Stimulated activated CD8-positive, alpha-beta memory T cell treated with anti-CD3 and anti-CD28 coated beads, Interleukin-4, amount 100 ng/mL, for 1 hour (primary cell): Measurements from ENCODE around the gene NPDC1.

Source experiments
- DNase-seq, 2 donors: peaks; one replicate each; pipeline ENCODE4 v3.0.0-alpha.2; 2020; ENCODE audit warnings: low read depth in 2 of 2, low spot score in 1 of 2

Gene NPDC1

GRCh38 chr9:137056739-137057415 is 10.9 kb upstream of the NPDC1 start:
- DNase-seq: no peak

DNA sequence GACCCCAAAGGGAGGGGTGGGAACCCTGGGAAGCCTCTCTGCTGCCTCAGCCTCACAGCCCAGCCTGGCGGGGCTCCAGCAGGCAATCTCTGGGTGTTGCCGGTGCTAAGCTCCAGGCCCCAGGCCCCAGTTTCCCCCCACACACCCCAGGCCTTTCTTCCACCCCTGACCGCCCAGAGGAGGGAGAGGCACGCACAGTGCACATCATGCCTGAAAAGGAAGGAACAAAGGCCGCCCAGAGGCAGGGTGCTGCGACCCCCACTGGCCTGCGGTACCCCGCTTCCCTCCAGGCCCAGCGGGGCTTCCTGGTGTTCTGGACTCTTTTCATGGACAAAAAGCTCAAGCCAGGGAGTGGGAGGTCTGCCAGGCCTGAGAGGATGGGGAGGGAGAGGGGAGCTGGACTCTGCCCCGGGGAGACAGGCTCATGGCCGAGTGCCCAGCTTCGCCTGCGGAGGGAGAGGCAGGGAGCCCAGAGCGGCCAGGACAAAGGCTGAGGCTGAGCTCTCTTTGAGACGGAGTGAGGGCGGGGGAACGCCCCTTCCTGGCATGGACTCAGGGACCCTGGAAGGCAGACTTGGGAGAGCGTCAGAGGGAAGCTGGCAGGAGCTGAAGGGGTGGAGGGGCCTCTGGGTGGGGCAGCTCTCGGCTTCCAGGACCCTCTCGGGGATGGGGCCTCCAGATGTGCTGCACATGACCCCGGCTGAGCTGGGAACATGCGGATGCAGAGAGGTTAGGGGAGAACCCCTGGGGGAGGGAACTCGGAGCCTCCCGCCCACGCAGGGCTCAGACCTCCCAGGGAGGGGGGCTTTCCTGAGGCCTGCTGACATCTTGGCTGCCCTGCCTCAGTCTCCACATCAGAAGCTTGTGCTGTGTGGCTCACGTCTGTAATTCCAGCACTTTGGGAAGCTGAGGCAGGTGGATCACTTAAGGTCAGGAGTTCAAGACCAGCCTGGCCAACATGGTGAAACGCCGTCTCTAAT is 9.7 kb upstream of the NPDC1 start:
- DNase-seq: no peak

- no peak for DNase-seq
These were observed 9.0 kb upstream of the NPDC1 start for GRCh38 chr9:137054932-137055384.

DNA sequence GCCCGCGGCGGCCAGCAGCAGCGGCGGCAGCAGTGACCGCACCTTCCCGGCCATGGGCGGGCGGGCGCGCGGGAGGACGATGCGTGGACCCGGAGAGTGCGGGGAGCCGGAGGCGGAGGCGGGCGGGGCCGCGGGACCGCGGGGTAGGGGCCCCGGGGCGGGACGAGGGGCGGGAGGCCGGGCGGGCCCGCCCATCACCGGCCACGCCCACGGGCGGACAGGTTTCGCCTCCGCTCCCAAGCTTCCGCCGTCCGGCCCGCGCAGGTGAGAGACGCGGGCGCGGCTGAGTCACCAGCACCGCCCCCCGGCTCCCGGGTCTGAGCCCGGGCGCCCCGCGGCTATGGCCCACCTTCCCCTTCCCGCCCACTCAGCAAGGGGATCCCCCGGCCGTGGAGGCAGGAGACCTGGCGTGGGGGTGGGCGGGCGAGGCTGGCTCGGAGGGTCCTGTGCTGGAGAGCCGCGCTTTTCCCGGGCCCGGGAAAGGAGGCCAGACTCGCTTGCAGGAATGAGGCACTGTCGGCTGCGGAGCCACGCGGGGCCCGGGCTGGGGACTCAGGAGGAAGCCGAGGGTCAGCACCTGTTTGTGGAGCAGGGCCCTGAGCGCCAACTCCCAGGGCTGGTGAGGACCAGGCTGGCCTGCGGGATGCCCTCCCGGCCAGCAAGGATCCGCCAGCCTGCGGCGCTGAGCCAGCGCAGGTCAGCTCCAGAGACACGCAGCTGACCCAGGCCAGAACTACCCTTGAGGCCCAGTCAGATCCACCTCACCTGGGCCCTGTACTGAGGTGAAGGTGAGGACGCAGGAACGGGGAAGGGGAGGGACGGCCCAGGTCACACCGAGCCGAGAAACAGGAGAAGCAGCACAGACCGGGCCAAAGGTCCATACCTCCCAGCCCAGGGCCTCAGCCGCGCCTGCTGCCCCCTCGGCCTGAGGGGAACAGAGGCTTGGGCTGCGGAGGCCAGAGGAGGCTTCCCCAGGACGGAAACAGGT is 8.3 kb upstream of the NPDC1 start, which contains the start of gene ENTPD2:
TSS of gene ENTPD2 (minus strand) at position 118 of the 988 bp plus-strand sequence. CDS start at position 54, 64 bp downstream.
- no peak for DNase-seq

DNA sequence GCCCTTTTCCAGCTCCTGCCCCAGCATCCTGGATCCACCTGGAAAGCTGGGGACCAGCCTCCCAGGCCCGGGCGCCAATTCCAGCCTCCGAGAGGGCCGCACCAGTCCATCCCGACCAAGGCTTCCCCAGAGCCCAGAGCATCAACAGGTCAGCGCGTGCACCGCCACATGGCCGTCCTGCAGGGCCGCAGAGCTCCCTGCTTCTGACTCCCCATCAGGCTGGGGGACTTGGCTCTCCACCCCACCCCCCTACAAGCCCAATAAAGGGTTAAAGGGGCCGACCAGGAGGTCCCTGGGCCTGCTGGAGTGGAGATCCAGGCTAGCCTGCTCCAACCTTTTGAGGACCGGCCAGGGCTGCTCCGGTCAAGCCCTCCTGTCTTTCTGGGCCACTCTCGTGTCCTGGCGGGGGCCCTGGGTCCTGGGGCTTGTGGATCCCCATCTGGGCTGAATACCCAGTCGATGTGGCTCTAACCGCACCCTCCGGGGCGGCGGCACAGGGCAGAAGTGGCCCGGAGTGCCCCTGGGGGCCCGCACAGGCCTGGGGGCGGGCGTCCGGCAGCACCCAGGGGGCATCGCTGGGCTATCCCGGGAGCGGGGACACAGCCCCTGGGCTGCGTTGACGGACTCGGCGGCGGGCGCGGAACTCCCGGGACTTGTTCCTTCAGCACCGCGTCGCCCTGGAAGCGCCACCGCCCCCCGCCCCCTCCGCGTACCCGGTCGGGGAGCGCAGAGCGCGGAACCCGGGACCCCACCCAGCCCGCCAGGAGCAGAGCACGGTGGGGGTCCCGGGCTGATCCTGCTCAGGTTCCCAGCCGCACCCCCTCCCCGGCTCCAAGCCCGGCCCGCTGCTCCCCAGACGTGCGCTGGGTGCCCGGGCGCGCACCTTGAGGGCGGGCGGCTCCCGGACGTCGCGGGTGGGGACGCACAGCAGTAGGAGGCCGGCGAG is 7.3 kb upstream of the NPDC1 start:
- no peak for DNase-seq

- DNase-seq: no peak
These were observed 6.3 kb upstream of the NPDC1 start for GRCh38 chr9:137052293-137052692.

GRCh38 chr9:137051145-137051724 is 5.3 kb upstream of the NPDC1 start:
- DNase-seq: no peak

DNA sequence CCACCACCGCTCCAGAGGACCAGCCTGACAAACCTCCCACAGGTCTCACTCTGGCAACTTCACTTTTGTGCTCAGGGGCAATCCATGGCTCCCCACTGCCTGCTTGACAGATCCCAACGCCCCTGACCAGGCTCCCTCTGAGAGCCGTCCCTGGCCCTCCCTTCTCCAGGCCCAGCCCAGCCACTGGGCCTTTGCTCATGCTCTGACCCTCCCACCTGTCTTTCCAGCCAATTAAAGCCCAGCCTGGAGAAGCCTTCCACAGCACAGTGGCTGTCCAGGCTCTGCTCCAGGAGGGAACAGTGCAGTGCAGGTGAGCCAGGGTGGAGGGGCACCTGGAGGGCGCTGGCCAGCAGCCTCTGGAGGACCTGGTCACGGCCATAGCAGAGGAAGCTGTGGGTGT is 4.6 kb upstream of the NPDC1 start:
- no peak for DNase-seq

DNA sequence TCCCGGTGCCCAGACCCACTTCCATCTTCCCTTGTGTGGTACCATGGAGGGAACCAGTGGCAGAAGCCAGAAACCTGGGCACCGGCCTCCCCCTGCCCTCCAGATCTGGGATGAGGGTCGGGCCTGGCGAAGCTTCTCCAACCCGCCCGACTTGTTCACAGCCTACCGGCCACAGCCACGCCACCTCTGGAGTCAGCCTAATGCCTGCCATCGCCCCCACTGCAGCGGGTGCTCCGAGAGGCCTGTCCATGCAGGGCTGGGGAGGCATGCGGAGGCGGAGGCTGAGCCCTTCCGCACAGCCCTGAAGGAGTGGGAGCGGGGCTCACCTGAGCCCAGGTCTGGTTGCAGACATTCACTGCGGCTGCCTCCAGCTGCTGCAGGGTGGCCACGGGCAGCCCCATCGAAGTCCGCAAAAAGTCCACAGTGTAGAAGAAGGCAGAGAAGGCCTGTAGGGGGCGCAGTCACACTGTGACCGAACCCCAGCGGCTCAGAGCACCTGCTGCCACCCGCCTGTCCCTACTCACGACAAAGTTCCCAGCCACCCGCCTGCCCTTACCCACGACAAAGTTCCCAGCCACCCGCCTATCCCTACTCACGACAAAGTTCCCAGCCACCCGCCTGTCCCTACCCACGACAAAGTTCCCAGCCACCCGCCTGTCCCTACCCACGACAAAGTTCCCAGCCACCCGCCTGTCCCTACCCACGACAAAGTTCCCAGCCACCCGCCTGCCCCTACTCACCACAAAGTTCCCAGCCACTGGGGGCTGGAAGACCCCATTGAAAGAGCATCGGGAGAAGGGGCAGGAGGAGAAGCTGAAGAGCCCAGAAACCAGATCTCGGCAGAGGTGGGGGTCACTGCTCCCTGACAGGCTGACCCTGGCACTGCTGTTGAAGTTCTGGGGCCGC is 3.8 kb upstream of the NPDC1 start:
- DNase-seq: no peak

GRCh38 chr9:137048655-137049543 is 2.9 kb upstream of the NPDC1 start:
- no peak for DNase-seq

- no peak for DNase-seq
These were observed 486 bp downstream of the NPDC1 start for GRCh38 chr9:137045294-137046087.

GRCh38 chr9:137044502-137045177 is 1.3 kb downstream of the NPDC1 start:
- no peak for DNase-seq

GRCh38 chr9:137044037-137044436 is 1.9 kb downstream of the NPDC1 start:
- DNase-seq: no peak

- DNase-seq: no peak
These were observed 2.9 kb downstream of the NPDC1 start for GRCh38 chr9:137042751-137043727.

DNA sequence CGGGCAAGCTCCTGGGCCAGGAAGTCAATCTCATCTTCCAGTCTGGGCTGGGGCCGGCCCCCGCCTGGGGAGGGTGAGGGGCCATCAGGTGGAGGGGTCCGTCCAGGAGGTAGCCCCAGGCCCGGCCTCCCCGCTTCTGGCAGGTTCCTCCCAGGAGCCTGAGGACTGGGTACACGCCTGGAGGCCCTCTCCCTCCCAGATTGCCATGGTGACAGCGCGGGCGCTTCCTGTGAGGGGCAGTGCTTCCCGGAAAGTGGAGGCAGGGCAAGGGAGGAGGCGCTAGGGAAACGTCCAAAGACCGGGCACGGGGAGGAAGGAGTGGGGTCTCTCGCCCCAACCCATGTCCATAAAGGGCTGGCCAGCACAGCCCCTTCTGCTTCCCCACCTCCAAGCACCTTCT is 4.9 kb downstream of the NPDC1 start:
- no peak for DNase-seq
